IPS-18c (cell line): ENCODE measurements around the gene ABCG2.

ENCODE experiments used
- H3K4me3 ChIP-seq: 2 replicates; pipeline ENCODE4 v1.7.0; 2013; ENCODE audit warnings: low read depth, mild to moderate bottlenecking, low read length, moderate library complexity; ENCODE audit not compliant: insufficient read depth
- H3K9me3 ChIP-seq: one replicate; pipeline ENCODE4 v1.6.1; 2013; ENCODE audit warnings: mild to moderate bottlenecking, low read length, moderate library complexity; ENCODE audit not compliant: control insufficient read depth, insufficient read depth

The ABCG2 gene

DNA sequence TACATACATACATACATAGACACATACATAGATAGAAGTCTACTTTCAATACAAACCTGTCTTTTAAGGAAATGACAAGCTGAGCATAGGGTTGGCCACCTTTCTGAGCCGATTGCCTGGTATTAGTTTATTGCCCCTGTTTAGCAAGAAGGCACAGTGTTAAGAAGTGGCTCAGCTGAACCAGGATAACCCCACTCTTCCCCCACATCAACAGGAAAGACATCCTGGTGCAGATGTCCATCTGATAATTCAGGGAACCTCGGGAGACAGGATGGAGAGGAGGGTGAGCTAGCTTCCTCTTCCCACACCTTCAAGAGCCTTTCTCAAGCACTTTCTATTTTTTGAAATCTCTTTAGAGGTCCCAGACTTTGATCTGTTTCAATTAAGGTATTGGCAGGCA is 98.7 kb downstream of the ABCG2 start:
- H3K9me3 ChIP-seq: no peaks in the 10 kb centered on the region

GRCh38 chr4:88058295-88058694 is 100.1 kb downstream of the ABCG2 start:
- Histone ChIP-seq H3K4me3 (no peak overlapping the region), H3K9me3 (no peaks in the 10 kb centered on the region)

More for the DNA sequence above, 98.7 kb downstream of the ABCG2 start:
- H3K4me3 ChIP-seq: no peak overlapping the region

DNA sequence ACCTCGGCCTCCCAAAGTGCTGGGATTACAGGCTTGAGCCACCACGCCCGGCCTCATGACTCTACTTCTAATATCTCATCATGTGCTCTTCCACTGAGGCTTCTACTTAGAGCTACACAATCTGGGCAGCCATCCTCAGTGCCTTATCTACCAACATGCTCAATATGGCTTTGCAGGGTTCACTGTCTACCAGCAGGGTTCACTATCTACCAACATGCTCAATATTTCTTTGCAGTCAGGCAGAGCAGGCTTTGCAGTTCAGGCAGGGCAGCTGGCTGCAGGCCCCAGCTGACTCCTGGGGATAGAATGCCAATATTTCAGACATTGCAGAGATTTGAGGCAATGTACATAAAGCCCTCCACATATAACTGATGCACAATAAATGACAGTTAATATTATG is 103.5 kb downstream of the ABCG2 start:
- Histone ChIP-seq H3K9me3 (no peaks in the 10 kb centered on the region), H3K4me3 (no peak overlapping the region)

DNA sequence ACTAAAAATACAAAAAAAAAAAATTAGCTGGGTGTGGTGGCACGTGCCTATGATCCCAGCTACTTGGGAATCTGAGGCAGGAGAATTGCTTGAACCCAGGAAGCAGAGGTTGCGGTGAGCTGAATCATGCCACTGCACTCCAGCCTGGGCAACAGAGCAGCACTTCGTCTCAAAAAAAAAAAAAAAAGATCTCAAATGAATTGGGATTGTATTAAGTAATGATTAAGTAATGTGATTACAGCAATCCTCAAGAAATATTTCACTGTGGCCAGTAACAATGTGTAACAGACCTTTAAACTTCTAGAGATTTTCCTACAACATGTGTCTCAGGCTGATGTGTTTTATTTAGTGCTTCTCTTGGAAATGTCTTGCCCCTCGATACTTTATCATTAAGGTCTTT is 104.2 kb downstream of the ABCG2 start:
- H3K4me3 ChIP-seq: no peak overlapping the region
- no peaks in the 10 kb centered on the region for H3K9me3 ChIP-seq

DNA sequence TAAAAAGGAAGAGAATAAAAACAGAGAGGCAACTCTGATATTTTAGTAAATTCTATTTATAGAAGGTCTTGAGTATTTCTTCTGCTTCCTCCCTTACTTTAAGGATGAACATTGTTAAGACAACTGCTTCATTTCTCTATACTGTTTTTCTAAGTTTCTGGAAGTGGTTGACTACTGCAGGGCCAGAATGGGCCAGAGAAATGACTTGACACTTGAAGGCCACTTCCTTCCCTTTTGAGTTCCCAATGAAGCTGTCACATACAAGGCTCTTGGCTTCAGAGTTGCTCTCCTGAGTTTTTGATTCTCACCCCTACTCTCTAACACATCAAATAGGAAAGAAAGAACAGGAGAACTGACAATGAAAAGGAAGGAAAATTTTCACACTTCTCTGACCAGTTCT is 113.4 kb downstream of the ABCG2 start:
- no peak overlapping the region for H3K4me3 ChIP-seq

DNA sequence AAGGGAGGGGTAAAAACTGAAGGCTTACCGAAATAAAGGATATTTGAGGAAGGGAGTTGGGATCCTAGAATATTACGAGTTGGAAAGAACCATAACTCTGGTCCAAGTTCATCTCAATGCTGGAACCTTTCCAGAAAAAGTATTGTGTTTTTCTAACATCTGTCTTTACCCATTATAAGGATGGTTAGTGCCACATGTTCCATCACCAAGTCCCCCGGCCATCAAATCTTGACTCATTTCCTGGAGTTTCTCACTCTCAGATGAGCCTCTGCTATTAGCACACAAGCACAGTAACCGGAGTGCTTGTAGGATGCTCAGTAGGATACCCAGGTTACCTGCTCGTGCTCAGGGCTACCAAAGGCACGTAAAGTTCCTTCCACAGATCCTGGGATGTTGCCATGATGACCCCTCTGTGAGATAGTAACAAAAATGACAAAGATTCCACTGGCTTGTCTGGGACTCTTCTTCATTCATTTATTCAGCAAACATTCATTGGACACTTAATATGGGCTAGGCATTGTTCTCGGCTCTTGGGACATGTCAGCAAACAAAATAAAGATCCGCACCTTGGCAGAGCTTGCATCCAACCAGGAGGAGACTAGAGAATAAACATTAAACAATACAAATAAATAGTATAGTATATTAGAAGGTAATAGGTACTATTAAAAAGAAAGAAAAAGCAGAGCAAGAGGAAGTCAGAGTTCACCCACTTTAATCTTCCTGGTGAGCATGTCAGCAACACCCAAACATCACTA is 114.7 kb downstream of the ABCG2 start:
- H3K4me3 ChIP-seq: no peak overlapping the region
- no peaks in the 10 kb centered on the region for H3K9me3 ChIP-seq

More for the DNA sequence above, 113.4 kb downstream of the ABCG2 start:
- H3K9me3 ChIP-seq: no peaks in the 10 kb centered on the region

DNA sequence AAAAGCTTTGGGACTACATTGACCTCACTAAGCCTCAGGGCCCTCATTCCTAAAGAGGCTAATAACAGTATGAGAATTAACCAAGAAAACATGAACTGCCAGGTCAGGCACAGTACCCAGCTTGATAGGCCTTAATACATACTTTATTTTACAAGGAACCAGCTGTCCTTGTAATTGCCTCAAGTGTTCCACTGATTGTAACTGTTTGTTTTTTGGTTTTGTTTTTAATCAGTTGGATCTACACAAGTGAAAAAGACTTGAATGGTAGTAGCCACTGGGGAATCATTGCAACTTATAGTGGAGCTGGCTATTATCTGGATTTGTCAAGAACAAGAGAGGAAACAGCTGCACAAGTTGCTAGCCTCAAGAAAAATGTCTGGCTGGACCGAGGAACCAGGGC is 115.4 kb downstream of the ABCG2 start:
- no peaks in the 10 kb centered on the region for H3K9me3 ChIP-seq
- H3K4me3 ChIP-seq: no peak overlapping the region

GRCh38 chr4:88041626-88042025 is 116.8 kb downstream of the ABCG2 start:
- no peak overlapping the region for H3K4me3 ChIP-seq
- no peaks in the 10 kb centered on the region for H3K9me3 ChIP-seq

GRCh38 chr4:88040707-88041106 is 117.7 kb downstream of the ABCG2 start:
- H3K9me3 ChIP-seq: no peaks in the 10 kb centered on the region

More at GRCh38 chr4:88040707-88041106, 117.7 kb downstream of the ABCG2 start:
- H3K4me3 ChIP-seq: no peak overlapping the region
